HG03342 (cell line): Measurements from ENCODE around the gene SLC4A11.
A peak's percentile ranks its signal among the peaks of the same experiment; 100 is the strongest.

ENCODE experiments used
- ATAC-seq: cut with Tn5 transposase; IDR thresholded peaks from one replicate; pipeline ENCODE4 v1.9.1; 2021; ENCODE audit warnings: mild to moderate bottlenecking, moderate library complexity; ENCODE audit not compliant: unreplicated experiment

Gene SLC4A11

DNA sequence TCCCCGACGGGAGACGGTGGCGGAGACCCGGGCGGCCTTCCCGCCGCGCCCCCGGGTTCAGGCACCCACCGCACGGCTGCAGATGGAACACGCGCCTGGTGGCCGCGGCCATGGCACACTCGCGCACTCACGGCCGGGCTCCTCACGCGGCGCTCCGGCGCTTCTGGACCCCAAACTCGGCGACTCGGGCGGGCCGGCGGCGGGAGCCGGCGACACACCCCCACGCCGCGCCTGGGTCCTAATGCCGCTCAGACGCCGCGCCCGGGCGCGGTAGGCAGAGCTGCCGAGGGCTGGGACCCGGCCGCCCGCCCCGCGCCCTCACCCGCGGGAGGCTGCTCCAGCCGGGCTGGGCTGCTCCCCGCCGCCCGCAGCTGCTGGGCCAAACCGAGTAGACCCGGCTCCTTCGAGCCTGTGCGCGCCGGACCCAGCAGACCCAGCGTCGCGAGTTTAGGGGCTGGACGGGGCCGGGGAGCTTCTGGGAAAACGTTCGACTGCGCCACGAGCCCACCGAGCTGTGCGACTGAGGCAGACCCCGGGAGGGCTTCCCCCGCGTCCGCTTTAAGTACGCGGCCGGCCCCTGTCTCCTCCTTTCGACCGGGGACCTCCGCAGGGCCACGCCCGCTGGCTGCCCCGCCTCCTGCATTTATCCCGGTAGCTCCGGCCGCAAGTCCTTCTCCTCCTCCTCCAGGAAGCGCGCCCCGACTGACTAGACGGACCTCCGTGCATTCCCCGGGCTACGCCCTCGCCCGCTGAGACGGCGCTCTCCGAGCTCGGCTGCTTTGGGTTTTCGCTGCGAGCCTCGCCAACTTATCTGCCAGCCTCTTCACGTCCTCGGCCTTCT is at the start of gene SLC4A11:
Gene SLC4A11 (minus strand): TSS at position 165 of the 841 bp plus-strand sequence. CDS start 53 bp downstream, at position 112.
- peak; percentile 55 for ATAC-seq

DNA sequence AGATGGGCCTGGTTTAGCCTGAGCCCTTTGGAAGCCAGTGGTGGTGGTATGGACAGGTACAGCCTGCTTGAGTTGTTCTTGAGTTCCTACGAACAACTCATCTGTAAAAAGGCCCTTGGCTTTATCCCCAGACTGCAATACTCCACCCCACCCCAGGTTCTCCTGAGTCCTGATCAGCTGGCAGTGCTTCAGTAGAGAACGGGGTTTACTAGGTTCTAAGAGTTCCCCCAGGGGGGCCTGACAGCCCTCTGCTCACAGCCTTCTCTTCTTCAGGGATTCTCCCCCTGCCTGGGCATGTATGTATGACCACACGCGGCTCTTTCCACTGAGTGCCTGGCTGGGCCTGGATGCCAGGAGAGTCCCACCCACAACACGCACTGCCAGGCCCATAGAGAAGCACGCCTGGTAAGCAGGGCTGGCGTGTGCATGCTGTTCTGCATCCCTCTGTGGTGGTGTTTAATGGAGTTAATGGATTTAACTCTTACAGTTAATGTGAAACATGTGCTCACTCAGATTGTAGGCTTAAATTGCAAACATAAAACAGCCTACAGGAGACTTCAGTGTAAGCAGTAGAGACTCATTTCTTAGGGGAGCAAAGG is 44.3 kb upstream of the SLC4A11 start:
- ATAC-seq = no peak

DNA sequence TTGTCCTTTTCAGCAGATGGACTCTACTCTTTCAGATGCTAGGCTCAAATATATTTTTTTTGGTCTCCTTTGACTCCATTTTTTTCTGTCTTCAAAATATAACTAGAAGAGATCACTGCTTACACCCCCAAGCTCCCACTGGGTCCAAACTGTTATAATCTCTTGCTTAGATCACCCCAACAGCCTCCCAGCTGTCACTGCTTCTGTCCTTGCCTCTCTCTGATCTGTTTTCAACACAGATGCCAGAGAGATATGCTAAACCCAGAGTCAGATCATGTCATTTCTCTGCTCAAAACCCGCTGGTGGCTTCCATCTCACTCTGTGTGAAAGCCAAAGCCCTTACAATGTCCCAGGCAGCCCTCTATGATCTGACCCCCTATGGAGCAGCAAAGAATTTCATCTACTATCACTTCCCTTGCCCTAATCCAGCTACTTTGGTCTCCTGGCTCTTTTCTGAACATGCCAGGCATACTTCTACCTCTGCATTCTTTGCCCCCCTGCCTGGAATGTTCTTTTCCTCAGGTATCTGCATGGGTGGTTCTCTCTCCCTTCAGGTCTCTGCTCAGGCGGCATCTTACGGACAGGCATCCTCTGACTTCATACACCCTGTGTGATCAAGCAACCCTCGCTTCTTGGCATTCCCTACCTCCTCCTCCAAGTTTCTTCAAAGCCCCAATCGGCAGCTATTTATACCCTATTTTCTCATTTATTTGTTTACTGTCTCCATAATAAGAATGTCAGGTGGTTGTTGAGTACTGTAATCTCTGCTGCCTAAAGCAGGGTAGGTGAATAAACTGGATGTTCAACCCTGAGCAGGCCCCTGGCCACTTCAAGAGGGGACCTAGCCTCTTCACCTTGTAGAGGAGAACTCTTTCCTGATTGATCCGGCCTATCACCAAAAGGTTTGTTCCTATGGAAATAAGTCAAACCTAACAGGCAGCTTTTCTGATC is 43.6 kb upstream of the SLC4A11 start:
- ATAC-seq = no peak

DNA sequence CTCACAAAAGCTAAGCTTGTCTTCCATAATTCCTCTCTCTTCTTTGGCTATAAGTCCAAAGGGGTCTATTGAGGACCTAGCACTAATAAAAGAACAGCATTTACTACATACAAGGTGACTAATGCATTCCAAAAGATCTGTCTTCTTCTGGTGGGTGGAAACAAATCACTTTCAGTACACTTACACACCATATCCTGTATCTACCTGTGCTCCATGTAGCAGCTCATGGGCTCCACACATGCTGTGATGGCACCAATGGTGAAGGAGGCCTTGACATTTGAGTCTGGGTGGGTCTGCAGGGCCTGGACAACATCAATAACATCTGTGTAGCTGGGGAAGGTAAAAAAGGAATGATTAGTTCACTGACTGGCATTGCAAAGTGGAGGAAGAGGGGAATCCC is 42.4 kb upstream of the SLC4A11 start:
- ATAC-seq = no peak

DNA sequence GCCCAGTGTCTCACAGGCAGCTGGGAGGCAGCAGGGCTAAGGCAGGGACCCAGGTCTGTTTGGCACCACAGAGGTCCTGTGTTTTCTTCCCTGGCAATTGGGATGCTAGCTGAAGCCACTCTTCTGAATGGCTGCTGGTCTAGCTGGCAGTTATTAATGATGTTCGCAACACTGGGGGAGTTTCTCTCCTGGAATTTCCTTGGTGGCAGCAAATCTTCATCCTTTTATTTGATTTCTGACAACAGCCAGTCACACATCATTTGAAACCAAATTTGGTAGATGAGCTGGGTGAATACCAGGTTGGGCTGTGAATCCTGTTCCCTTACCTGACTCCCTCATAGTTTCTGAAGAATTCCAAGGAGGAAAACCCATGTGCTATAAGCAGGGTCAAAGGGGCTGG is 40.8 kb upstream of the SLC4A11 start:
- no peak for ATAC-seq

DNA sequence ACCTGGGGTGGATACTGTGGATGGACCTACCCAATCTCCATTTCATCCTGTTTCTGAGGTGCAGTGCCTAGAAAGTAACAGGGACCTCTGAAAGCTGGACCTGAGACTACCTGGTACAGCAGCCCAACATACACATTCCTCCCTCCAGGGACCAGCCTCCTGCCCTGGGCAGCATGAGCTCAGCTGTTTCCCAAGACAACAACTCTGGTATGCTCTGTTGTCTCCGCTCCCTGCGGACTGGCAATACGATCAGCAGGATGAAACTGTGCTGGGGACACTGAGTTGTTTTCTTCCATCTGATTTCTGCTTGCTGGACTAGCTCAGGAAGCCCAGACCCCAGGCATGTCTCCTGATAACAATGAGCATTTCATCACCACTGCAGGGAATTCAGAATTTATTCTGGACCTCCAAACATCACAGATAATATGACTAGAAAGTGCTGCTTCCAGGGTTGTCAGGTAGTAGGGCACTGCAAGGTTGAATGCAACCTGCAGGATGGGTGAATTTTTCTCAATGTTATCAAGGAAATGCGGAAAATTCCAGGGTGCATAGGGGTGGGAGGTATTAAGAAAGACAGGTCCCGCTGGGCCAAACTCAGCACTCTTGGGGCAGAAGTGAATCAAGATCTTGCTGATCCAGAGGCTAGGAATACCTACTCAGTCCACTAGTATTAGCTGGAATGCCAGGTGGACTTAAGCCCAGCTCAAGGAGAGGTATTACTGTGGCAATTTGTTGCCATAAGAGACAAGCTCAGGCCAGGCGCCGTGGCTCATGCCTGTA is 38.9 kb upstream of the SLC4A11 start:
- ATAC-seq = no peak

DNA sequence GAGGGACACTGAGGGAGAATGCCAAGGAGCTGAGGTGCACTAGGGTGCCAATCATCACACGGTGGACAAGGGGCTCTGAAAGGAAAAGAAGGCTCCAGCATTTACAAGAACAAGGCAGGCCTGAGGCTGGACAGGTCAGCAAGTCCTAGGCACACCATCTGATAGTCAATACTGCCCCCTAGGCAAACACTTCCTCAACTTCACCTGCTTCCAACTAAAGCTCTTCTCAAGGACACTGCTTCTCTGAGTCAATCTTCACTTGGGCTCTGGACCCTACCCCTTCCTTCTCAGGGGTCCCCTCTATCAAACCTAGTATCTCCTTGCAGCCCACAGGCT is 37.7 kb upstream of the SLC4A11 start:
- no peak for ATAC-seq

DNA sequence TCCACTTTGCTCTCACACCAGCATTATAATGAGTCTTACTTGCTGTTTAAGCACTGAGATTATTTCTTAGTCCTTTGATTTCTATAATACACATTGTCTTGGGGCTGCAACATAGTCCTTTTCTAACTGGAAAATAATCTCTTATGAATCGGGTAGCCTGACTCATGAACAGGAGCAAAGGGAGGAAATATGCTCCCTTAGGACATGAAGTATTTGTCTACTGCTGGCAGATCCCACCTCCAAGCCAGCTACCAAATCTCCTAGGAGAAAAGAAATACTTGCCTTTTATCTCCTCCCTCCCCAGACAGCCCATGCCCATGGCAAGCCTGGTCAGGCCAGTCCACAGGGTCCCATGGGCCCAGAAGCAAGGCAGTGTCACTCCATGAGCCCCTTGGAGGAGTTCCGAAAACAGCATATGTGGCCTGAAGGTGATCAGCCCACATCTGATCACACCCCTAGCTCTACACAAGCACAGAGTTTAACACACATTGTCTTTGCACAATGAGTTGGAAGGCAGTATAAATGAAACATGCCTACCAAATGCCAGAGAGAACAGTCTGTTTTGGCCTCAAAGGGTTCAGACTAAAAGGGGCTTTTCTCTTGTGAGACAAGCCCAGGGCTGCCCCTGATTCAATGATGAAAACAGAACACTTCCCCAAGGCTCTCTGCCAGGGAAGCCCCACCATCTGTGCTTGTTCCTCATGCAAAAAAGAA is 37.1 kb upstream of the SLC4A11 start:
- no peak for ATAC-seq

DNA sequence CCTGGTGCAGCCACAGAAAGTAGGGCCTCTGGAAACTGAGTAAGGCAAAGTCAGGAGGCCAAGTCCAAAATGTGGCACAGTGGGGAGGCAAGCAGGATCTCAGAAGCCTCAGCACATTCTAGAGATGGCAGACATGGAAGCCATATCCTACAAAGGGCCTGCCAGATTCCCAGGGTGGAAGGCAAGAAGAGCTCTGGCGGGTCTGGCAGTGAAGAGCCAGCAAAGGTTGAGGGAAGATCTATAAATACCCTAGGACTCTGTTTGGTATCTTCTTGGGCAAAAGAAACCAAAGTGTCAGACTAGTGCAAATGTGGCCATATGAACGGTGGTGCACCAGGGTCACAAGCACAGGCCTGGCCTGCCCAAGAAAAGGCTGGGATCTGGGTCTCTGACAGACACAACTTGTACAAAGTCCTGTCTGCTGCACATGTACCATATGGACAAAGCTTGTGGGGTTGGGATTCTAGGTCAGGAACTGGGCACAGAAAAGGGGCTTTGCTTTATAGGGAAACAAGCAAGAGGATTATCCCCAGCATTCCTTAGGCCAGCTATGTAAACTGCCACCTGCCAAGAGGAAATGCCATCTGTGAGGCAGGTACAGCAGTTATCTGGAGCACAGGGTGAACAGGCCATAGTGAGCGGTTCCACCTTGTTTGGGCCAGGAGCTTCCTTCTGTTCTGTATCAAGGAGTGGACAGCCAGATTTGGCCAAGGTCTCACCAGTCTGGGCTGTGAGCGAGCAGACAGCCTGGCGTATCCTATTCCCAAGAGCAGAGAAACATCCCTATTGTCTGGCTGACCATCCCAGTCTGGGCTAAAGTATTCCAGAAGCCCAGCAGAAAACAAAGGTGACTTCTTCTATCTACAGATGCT is 36.3 kb upstream of the SLC4A11 start:
- ATAC-seq = no peak

DNA sequence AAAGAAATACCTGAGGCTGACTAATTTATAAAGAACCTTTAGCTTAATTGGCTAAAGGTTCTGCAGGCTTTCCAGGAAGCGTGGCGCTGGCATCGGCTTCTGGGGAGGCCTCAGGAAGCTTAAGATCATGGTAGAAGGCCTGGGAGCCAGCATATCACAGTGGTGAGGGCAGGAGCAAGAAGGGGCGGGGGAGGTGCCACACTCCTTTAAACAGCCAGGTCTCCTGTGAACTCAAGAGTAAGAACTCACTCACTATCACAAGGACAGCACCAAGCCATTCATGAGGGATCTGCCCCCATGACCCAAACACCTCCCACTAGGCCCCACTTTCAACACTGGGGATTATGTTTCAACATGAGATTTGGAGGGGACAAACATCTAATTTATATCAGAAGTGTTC is 34.4 kb upstream of the SLC4A11 start:
- ATAC-seq = no peak

DNA sequence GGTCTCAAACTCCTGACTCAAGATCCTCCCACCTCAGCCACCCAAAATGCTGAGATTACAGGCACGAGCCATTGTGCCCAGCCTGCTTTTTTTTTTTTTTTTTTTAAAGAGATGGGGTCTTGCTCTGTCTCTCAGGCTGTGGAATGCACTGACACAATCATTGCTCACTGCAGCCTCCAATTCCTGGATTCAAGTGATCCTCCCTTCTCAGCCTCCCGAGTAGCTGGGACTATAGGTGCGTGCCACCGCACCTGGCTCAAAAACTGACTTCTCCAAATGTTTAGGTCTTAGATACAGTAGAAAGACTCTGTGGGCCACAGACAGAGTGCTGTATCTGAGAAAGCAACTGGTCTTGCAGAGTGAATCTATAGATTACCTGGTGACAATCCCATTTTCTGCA is 31.1 kb upstream of the SLC4A11 start:
- no peak for ATAC-seq

DNA sequence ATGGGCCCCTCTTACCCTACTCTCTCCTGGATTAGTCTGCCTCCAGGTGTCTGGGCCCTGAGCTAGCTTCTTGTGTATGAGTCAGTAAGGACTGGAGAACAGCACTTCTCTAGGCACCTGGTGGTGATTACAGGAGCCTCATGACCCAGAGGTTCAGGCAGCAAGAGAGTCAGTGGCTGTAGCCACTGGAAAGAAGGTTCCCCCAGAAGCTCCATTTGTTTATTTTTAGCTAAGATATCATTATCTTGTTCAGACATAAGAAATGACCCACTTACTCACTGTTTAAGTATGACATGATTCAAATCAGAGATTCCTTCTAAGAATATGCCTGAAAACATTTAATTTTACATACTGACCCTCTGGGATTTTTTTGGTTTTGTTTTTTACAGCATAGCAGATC is 23.6 kb upstream of the SLC4A11 start:
- ATAC-seq = no peak

DNA sequence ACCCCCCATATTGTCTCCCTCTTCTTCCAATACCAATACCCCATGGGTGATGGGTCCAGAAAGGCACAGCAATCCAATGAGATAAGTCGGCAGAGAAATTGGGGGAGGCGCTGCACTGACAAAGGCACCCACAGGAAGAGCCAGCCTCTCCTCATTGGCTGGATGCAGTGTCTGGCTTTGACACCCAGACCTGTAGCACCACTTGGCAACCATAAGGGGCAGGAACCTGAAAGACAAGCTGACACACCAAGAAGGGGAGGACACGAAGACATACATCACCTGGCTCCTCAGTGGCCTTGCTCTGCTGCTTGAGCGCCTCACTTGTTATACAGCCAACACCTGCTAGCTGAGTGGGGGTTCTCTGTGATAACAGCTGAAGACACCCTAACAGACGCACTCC is 19.4 kb upstream of the SLC4A11 start:
- ATAC-seq = no peak

DNA sequence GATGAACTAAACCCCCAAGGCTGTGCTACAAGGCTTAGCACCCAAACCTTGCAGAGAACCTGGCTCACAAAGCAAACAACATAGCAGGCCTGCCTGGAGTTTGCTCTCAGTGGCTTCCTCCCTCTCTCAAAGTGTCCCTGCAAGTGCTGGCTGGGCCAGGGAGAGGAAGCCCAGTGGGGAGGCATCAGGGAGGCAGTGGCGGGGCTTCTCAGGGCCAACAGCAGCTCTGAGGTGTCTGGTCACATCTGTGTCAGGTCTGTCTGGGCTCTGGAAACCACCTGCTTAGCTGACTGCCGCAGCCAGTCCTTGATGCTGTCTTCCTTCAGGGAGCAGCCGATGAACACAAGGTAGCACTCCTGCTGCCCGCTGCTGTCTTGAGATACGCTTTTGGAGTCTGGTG is 16.7 kb upstream of the SLC4A11 start:
- ATAC-seq = no peak

DNA sequence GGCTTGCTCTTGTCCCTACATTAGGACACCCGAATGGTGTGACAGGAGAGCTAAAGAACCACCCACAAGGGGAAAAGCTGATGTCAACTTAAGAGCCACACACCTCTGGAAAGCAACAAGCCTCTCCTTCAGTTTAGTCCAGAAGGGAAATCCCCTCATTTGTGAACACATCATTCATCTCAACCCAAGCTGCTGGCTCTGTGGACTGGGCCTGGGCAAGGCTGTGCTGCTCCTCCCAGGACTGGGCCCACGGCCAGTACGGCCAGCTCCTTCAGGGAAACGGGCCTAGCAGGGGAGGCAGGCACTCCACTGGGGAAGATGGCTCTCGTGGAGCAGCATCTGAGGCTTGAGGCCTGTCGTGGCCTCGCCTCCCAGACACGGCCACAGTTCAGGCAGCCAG is 12.8 kb upstream of the SLC4A11 start:
- no peak for ATAC-seq

DNA sequence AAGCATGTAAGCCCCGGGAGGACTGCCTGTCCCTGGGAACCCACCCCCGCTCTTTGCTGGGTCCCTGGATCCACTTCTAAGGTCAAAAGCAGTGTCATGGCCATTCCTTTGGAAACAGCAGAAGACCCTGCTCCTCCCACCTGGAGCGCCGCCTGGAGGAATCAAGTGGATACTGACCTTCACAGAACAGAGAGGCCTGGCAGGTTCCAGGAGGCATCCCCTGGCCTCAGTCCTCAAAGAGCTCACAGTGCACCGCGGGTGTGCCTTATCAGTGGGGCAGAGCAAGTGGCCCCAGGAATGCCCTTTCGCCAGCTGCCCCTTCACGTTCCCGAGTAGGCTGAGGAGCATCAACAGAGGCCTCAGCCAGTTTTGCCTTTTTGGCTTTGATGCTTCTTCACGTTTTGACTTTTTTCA is 11.1 kb upstream of the SLC4A11 start:
- ATAC-seq = no peak

DNA sequence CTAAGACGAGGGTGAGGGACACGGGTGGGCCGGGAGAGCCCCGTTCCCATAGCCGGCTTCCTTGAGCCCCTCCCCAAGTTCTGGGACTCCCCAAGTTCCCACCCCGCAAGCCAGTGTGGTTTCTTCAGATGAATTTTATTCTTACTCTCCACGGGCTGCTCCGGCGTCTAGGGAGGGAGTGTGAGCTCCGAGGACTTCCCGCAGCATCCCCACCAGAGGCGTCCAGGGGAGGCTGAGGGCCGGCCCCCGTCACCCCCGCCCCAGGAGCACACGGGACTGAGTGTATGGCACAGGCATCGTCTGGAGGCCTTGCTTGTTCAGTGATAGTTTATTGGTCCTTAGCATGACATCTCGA is 10.0 kb upstream of the SLC4A11 start:
- no peak for ATAC-seq

DNA sequence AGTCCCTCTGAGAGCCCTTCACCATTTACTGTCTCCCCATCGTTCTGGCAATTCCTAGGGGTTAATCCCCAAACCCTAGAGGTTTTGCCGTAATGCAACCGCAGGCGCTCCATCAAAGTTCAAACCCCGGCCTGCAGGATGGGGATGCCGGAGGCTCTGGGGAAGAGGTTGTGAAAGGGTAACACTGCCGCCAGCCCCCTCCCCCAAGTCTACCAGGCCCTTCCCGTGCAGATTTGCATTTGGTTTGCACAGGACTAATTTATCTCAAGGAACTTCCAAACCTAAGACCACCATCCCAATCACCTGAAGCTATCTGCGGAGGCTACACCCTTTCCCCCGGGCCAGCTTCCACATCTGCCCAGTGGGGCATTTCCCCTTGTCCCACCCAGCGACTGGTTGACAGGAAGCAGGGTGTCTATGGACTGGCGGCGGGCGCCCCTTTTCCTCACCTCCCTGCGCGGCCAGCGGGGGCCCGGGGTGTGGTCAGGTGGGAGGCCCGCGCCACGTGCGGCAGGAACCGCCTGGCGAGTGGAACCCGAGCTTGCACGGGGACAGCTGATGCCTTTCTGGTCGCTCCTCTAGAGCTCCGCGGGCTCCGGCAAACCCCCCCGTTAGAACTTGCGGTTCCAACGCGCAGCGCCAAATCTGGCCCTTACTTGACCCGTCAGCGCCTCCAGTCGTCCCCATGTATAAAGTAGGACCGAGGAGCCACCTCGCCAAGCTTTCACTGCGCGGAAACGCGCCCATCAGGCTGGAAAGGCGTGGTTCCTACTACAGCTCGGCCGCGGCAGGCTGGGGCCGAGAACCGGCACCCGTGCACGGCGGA is 9.4 kb upstream of the SLC4A11 start:
- ATAC-seq = no peak
